Panc1 (cell line): ENCODE measurements around the gene BTBD9.

Experiments
- CTCF ChIP-seq: fragments of 450-650 bp; IDR thresholded peaks from 2 replicates; pipeline ENCODE4 v1.5.1; 2017; ENCODE audit warnings: mild to moderate bottlenecking
- POLR2AphosphoS5 ChIP-seq: IDR thresholded peaks from 2 replicates; pipeline ENCODE4 v1.6.1; 2012; ENCODE audit warnings: mild to moderate bottlenecking, low read depth, low read length, moderate library complexity

GRCh38 chr6:38499529-38500096, 140.1 kb downstream of the BTBD9 start:
- TF ChIP-seq CTCF, result no peak
- no peak for TF ChIP-seq POLR2AphosphoS5
